Left lung (tissue), 10 donors: ENCODE data around the gene EPG5. TPM values are rescaled to one million over a fixed set of nuclear protein-coding genes. Genes with fewer than 3 reads are reported as not detected.
"Not testable (repeated sequence)": the region's sequence is repeated elsewhere in the genome, so short reads cannot be mapped to it uniquely, and the experiment has no call there.

Experiments
- ATAC-seq: fragments of 200-7000 bp; cut with Tn5 transposase; one replicate; pipeline ENCODE4 v1.9.1; 2020; ENCODE audit warnings: moderate library complexity
- DNase-seq, 4 donors: peaks; one replicate each; pipeline ENCODE4 v3.0.0-alpha.2; 2013 to 2020
- H3K27ac ChIP-seq, 2 donors: fragments of 200-600 bp; sonication (generic) in 1 of 2; one replicate each; pipeline versions ENCODE4 v1.5.0 to v1.8.0; 2020 to 2021
- H3K27me3 ChIP-seq, 2 donors: fragments of 200-600 bp; sonication (generic) in 1 of 2; one replicate each; pipeline versions ENCODE4 v1.5.0 to v1.8.0; 2020 to 2021
- H3K36me3 ChIP-seq, 2 donors: fragments of 200-600 bp; sonication (generic) in 1 of 2; one replicate each; pipeline versions ENCODE4 v1.5.0 to v1.8.0; 2020 to 2021
- H3K4me1 ChIP-seq, 2 donors: fragments of 200-600 bp; one replicate each; pipeline ENCODE4 v1.8.0; 2021
- H3K4me3 ChIP-seq, 2 donors: fragments of 200-600 bp; sonication (generic) in 1 of 2; one replicate each; pipeline versions ENCODE4 v1.5.0 to v1.8.0; 2020 to 2021; ENCODE audit warnings: mild to moderate bottlenecking in 1 of 2
- H3K9me3 ChIP-seq, 2 donors: fragments of 200-600 bp; sonication (generic) in 1 of 2; one replicate each; pipeline versions ENCODE4 v1.5.0 to v1.8.0; 2020 to 2021
- intact Hi-C, 2 donors: fragments of 100-400 bp; cut with DNase I; formaldehyde crosslinking; loops; one replicate each; pipeline versions ENCODE4 v1.11.2 to v1.14.2; 2022
- polyA plus RNA-seq, 6 donors: library from polyadenylated mRNA; unstranded; fragments of 120-200 nt; gene quantifications; one replicate each; pipeline ENCODE4 v1.2.1, GENCODE V29; 2013; ENCODE audit not compliant: insufficient read length in 6 of 6
- total RNA-seq, 2 donors: library from RNA; stranded (reverse); fragmentation: NEBNext Ultra II Directional; extraction: Animal tissue kit (Norgen Biotek cat#: 25700); gene quantifications; one replicate each; pipeline ENCODE4 v1.2.1, GENCODE V29; 2021
- TF ChIP-seq, protein P1 (sequence below), 2 donors: fragments of 200-600 bp; sonication (generic) in 1 of 2; IDR thresholded peaks; one replicate each; pipeline versions ENCODE4 v1.5.0 to v1.8.0; 2021; ENCODE audit warnings: antibody characterized with exemption in 2 of 2
- donor health status: DM: no; HTN: yes; CAD: no.
- donor health status: DM: no; HTN: no; CAD: no.

Gene EPG5
- total and polyA plus RNA-seq, 8 donors = 27.3 to 38.0 (median 31.4) TPM

DNA sequence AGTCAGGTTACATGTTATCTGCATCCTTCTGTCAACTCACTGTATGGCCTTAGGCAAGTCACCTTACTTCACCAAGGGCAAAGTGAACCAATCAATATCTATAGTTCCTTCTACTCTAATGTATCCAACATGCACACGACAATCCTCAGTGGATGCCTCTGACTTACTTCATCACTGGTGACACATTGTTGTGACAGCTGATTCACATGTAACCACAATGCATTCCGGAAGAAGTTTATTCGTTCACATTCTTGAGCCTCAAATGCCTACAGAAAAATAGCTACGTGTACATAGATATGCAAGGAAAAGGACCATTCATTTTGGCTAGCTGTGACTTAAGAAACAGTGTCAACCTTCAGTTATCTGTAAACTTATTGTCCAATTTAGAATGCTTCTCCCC, 26.3 kb upstream of the EPG5 start:
- Histone ChIP-seq H3K36me3 (peaks cover 0 to 48% of the 10 kb centered on the region in 2 donors), H3K9me3 (no peaks in the 10 kb centered on the region), H3K4me1 (peaks cover 0 to 8% of the 10 kb centered on the region in 2 donors), H3K4me3 (no peak overlapping the region), H3K27me3 (no peaks in the 10 kb centered on the region), H3K27ac (no peak overlapping the region)
- ATAC-seq (no peak), DNase-seq (no peak)
- TF ChIP-seq, protein P1, sequence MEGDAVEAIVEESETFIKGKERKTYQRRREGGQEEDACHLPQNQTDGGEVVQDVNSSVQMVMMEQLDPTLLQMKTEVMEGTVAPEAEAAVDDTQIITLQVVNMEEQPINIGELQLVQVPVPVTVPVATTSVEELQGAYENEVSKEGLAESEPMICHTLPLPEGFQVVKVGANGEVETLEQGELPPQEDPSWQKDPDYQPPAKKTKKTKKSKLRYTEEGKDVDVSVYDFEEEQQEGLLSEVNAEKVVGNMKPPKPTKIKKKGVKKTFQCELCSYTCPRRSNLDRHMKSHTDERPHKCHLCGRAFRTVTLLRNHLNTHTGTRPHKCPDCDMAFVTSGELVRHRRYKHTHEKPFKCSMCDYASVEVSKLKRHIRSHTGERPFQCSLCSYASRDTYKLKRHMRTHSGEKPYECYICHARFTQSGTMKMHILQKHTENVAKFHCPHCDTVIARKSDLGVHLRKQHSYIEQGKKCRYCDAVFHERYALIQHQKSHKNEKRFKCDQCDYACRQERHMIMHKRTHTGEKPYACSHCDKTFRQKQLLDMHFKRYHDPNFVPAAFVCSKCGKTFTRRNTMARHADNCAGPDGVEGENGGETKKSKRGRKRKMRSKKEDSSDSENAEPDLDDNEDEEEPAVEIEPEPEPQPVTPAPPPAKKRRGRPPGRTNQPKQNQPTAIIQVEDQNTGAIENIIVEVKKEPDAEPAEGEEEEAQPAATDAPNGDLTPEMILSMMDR (IDR thresholded peaks at IDR 0.05) = no peak
- intact Hi-C loops = no loop called here

DNA sequence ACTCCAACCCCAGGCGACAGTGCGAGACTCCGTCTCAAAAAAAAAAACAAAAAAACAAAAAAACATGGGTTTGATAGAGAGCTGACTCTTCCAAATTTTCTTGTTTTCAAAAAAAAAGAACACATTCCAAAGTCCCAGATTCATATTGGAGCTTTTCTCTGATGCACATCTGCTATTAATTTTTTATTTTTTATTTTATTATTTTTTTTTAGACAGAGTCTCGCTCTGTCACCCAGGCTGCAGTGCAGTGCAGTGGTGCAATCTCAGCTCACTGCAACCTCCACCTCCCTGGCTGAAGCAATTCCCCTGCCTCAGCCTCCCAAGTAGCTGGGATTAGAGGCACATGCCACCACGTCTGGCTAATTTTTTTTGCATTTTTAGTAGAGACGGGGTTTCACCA, 25.4 kb upstream of the EPG5 start:
- intact Hi-C loops, ATAC-seq, H3K4me3 ChIP-seq, H3K27me3 ChIP-seq, H3K4me1 ChIP-seq, DNase-seq, H3K27ac ChIP-seq, H3K9me3 ChIP-seq: not testable (repeated sequence)
- H3K36me3 ChIP-seq = peaks cover 0 to 57% of the 10 kb centered on the region in 2 donors

DNA sequence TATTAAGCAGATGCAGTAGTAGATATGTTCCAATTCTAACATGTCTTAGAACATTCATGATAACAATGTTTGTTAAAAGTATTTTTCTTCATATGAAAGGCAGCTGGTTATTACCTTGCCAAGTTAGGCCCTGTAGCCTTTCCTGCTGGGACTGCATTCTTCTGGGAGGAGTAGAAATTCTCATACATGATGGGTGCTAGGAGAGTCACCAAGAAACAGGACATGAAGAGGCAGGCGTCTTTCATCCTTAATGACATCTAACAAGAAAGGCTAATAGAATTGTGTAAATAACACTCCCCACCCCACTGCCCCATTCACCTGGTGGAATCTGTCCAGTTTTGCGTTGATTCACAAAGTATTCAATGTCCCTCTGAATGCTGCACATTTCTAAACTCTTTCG, 24.7 kb upstream of the EPG5 start:
- no peaks in the 10 kb centered on the region for H3K4me1 ChIP-seq
- no peak for ATAC-seq
- intact Hi-C loops = no loop called here
- H3K27ac ChIP-seq = no peak overlapping the region
- H3K27me3 ChIP-seq = no peaks in the 10 kb centered on the region
- TF ChIP-seq, protein P1 (IDR thresholded peaks at IDR 0.05) = no peak
- H3K4me3 ChIP-seq = no peak overlapping the region
- H3K36me3 ChIP-seq = peaks cover 0 to 62% of the 10 kb centered on the region in 2 donors
- H3K9me3 ChIP-seq = no peaks in the 10 kb centered on the region
- DNase-seq = no peak

GRCh38 chr18:45984546-45985235, 17.6 kb upstream of the EPG5 start:
- ATAC-seq (no peak), DNase-seq (no peak)
- H3K27me3 ChIP-seq = no peaks in the 10 kb centered on the region
- TF ChIP-seq, protein P1 (IDR thresholded peaks at IDR 0.05) = no peak
- no peaks in the 10 kb centered on the region for H3K9me3 ChIP-seq
- peak overlapping the region in 1 of 2 donors; percentile 71 for H3K27ac ChIP-seq
- intact Hi-C loops = no loop called here
- peaks cover 0 to 35% of the 10 kb centered on the region in 2 donors for H3K4me1 ChIP-seq
- H3K36me3 ChIP-seq = peaks cover 0 to 24% of the 10 kb centered on the region in 2 donors
- H3K4me3 ChIP-seq = no peak overlapping the region

GRCh38 chr18:45981821-45982220, 14.7 kb upstream of the EPG5 start:
- ATAC-seq = no peak
- H3K27ac ChIP-seq = peak overlapping the region in 1 of 2 donors; percentile 71
- H3K9me3 ChIP-seq = no peaks in the 10 kb centered on the region
- no peak for DNase-seq
- no peaks in the 10 kb centered on the region for H3K36me3 ChIP-seq
- TF ChIP-seq, protein P1 (IDR thresholded peaks at IDR 0.05) = no peak
- intact Hi-C loops = no loop called here
- no peaks in the 10 kb centered on the region for H3K27me3 ChIP-seq
- H3K4me3 ChIP-seq = no peak overlapping the region
- peaks cover 0 to 35% of the 10 kb centered on the region in 2 donors for H3K4me1 ChIP-seq

DNA sequence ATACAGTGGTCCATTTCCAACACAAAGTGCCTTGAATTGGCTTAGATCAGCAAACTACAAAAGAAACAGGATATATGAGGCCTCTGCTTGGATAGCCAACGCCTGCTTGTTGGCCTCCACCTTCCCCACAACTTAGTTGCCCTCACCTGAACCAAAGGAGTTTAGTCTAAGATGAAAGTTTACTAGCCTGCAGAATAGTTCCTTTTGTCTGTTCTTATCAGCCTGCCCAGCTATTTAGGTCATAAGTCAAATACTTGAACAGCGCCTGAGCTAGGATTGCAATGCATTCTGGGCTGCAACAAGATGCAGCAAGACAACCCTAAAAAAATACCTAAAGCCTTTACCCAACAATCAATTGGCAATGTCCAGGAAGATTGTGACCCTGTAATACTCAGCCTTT, 13.1 kb upstream of the EPG5 start:
- no peak overlapping the region for H3K4me3 ChIP-seq
- H3K27ac ChIP-seq = no peak overlapping the region
- H3K36me3 ChIP-seq = no peaks in the 10 kb centered on the region
- DNase-seq = no peak
- TF ChIP-seq, protein P1 (IDR thresholded peaks at IDR 0.05) = no peak
- peaks cover 0 to 29% of the 10 kb centered on the region in 2 donors for H3K4me1 ChIP-seq
- intact Hi-C loops = no loop called here
- no peaks in the 10 kb centered on the region for H3K9me3 ChIP-seq
- no peaks in the 10 kb centered on the region for H3K27me3 ChIP-seq
- ATAC-seq = no peak
